Fibroblast of the aortic adventitia (primary cell): ENCODE data around the gene SEMA6C. TPM values are rescaled to one million over a fixed set of nuclear protein-coding genes. Genes with fewer than 3 reads are reported as not detected.

Experiments
- DNase-seq: peaks from one replicate; pipeline ENCODE4 v3.0.0-alpha.2; 2010; ENCODE audit warnings: low read depth
- H3K4me3 ChIP-seq: 2 replicates; pipeline ENCODE4 v1.5.1; 2011; ENCODE audit warnings: low read depth, mild to moderate bottlenecking, control low read depth, low read length, moderate library complexity
- total RNA-seq: library from RNA; depleted of rRNA; stranded (reverse); fragments of >200 nt; gene quantifications from 2 replicates; pipeline ENCODE4 v1.2.3, GENCODE V29; 2012; ENCODE audit warnings: low replicate concordance
- TF ChIP-seq, protein P1 (sequence below): IDR thresholded peaks from 2 replicates; pipeline ENCODE4 v1.5.1; 2011; ENCODE audit warnings: mild to moderate bottlenecking, low read length, control low read depth, inconsistent platforms; ENCODE audit not compliant: insufficient read depth

The SEMA6C gene
- total RNA-seq, 1 donor = 1.6 TPM

DNA sequence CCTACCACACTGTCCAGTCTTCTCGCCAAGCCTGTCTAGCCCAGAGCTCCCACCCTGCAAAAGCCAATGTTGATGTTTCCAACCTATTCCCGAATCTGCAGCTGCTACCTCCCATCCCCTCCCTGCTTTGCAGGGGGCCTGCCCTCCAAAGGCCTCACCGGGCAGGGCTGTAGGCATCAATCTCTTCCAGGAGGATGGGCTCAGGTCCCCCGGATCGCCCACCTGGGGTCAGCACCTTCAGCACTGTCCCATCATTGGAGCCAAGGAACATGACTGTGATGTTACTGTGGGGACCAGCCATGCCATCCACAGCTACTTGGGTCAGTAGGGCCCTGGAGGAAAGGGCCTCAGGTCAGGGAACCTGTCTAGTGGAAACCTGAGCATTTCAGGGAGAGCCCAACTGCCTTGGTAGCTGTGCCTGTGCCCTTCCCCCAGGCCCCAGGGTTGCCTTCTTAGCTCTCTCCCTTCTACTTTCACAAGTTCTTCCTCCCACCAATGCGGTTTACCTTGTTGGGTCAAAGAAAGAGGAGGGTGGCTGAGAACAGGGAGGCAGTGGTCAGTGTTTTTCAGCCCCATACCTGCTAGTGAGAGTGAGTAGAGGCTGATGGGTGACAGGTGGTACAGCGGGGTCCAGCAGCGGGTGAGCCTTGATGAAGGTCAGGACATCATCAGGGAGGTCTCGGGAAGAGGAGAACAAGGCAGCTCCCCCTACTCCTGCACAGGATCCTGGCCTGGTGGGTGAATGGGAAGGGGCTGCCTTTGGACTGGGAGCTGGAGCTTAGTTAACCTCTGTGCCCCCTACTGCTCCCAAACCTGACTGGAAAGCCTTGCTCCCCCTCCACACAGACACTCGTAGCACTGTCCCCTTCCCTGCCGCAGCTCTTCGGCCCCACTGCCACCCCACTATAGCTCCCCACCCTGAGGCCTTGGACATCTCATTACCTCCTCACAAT lies 10.7 kb downstream of the SEMA6C start:
- DNase-seq = no peak
- TF ChIP-seq, protein P1, sequence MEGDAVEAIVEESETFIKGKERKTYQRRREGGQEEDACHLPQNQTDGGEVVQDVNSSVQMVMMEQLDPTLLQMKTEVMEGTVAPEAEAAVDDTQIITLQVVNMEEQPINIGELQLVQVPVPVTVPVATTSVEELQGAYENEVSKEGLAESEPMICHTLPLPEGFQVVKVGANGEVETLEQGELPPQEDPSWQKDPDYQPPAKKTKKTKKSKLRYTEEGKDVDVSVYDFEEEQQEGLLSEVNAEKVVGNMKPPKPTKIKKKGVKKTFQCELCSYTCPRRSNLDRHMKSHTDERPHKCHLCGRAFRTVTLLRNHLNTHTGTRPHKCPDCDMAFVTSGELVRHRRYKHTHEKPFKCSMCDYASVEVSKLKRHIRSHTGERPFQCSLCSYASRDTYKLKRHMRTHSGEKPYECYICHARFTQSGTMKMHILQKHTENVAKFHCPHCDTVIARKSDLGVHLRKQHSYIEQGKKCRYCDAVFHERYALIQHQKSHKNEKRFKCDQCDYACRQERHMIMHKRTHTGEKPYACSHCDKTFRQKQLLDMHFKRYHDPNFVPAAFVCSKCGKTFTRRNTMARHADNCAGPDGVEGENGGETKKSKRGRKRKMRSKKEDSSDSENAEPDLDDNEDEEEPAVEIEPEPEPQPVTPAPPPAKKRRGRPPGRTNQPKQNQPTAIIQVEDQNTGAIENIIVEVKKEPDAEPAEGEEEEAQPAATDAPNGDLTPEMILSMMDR = no peak
- H3K4me3 ChIP-seq = no peak overlapping the region

DNA sequence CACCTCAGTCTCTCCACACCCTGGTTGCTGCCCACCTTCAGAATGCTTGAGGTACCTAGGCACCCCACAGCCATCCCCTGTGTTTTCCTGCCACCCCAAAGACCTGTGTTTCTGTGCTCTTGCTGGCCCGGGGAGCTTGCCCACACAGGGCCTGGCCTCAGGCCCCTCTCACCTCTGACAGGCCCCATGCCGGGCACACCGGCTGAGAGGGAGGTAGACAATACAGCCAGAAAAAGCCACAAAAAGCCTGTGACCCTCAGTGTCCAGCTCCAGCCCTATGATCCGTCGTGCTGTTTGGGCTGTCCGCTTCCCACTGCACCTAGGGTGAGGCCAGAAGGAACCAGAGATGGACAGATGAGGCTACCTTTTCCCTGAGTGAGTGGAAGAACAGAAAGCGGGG lies 11.4 kb downstream of the SEMA6C start:
- no peak for DNase-seq
- TF ChIP-seq, protein P1 = no peak
- no peak overlapping the region for H3K4me3 ChIP-seq

DNA sequence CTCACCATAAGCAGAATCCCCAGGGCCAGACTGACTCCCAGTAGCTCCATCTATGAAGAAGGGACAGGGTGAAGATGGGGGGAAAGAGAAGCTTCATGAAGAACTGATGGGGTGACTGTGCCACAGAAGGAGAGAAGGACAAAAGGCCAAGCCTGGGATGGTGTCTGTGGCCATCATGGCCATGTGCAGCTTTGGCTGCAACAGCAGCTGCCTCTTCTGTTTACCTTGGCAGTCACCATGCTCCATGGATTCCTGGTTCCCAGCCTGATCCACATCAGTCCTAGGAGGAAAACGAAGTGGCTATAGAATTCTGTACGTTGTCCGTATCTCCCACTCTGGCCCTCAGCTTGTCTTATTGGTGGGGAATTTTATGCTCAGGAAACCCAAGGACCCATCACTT lies 12.0 kb downstream of the SEMA6C start:
- TF ChIP-seq, protein P1 = no peak
- no peak for DNase-seq
- no peak overlapping the region for H3K4me3 ChIP-seq

DNA sequence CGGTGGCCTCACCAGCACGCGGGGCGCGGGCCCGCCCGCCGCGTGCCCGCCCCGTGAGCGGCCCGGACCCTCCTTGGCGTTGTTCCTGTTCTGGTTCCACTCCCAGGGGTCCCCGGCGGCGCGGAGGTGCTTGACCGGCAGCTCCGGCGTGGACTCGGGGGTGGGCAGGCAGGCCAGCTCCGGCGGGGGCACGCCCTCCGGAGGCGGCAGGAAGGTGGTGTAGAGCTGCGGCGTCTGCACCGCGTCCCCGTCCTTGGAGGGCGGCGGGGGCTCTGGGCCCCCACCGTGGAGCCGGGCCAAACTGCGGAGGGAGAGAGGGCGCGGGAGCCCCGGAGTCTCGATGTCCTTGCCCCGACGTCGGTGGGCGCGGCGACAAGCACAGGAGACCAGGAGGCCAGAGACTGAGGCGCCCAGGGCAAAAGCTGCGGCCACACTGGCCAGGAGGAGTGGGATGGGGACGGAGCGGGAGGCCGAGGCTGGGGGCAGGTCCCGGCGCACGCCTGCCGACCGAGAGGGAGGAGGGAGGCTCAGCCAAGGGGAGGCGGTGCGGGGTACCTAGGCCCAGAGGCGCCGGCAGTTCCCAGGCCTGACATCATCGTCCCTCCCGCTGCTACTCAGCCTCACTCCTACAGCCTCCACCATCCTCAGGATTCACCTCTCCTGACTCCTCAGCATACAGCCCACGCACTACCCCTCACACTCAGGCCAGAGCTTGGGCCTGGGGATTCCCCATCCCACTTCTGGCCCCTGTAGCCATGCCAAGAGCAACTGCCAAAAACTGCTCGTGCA lies 13.2 kb downstream of the SEMA6C start:
- DNase-seq = no peak
- TF ChIP-seq, protein P1 = no peak
- no peak overlapping the region for H3K4me3 ChIP-seq

DNA sequence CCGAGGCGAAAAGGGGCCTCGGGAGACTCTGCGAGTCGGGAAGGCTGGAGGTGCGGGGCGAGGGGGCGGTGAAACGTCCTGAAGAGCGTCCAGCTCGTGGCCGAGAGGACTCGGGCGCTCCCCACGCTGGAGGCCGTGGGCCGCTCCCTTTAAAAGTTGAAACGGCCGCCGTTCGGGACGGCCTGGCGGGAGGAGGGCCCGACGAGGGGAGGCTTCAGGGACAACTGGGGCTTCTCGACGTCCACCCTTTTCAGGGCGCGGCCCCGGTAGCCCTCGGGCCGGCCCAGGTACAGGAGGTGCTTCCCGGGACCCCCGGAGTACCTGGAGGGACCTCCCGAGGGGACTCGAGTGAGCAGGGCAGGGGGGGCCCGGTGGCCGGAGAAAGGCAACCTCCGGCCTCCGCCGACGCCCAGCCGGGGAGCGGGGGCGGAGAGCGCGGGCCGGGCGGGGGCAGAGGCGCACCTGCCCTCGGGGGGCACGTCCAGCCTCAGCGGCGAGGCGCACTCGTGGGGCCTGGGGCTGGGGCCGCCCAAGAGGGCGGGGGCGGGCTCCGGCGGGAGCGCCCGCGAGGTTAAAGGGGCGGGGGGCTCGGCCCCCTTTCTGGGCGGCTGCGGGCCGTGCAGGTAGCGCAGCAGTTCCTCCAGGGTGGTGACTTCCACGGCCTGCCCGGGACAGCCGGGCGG lies 14.0 kb downstream of the SEMA6C start:
- H3K4me3 ChIP-seq = no peak overlapping the region
- DNase-seq = no peak
- TF ChIP-seq, protein P1 = no peak

DNA sequence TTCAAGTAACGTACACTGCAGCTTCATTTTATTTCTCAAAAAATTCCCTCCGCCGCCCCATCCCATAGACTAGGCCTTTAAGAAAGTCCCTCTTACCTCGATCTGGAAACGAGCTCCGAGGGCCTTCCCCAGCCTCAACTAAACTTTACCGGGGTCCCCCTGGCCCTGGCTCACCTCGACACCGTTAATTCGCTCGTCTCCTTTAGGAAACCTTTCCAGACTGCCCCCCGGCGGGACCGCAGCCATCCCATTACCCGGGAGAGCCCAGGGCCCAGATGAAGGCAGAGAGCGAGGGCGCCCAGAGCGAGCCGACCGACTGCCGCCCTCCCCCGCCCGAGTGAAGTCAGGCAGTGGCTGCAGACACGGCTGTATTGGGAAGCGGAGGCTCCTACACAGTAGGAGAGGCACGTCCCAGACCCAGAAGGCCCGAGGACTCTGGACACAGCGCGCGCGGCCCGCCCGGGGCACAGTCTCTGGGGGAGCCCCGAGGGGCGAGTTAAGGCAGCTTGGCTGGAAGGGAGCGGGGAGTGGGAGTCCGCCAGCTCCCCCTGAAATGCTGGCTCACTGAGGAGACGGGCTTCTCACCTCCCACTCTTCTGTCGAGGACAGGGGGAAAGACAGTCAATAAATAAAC lies 14.6 kb downstream of the SEMA6C start:
- DNase-seq = no peak
- H3K4me3 ChIP-seq = no peak overlapping the region
- TF ChIP-seq, protein P1 = no peak
